Keratinocyte (primary cell): Measurements from ENCODE around the gene MACROH2A1. TPM values are rescaled to one million over a fixed set of nuclear protein-coding genes. Genes with fewer than 3 reads are reported as not detected.

ENCODE experiments used
- DNase-seq: peaks from one replicate; pipeline ENCODE4 v3.0.0-alpha.2; 2011; ENCODE audit warnings: low read depth, missing footprints, low spot score
- FAIRE-seq: peaks from 2 replicates; lab custom pipeline; 2011; peaks lifted over from hg19 to GRCh38; lab: Jason Lieb, UNC
- H2AFZ ChIP-seq: 2 replicates; pipeline ENCODE4 v1.6.0; 2012; ENCODE audit warnings: low read length, control low read depth, inconsistent platforms; ENCODE audit not compliant: control insufficient read depth
- H3K27ac ChIP-seq: 2 replicates; pipeline ENCODE4 v1.5.1; 2011; ENCODE audit warnings: low read length; ENCODE audit not compliant: control insufficient read depth, insufficient read depth
- H3K27me3 ChIP-seq: 3 replicates; pipeline ENCODE4 v1.6.0; 2011; ENCODE audit warnings: low read length; ENCODE audit not compliant: control insufficient read depth, insufficient read depth; ENCODE audit errors: extremely low read depth
- H3K36me3 ChIP-seq, 2 experiments: 2 replicates in 1 of 2; 3 replicates in 1 of 2; pipeline ENCODE4 v1.5.1; 2011; ENCODE audit warnings: low read length in 2 of 2, mild to moderate bottlenecking in 1 of 2; ENCODE audit not compliant: control insufficient read depth in 2 of 2, insufficient read depth in 2 of 2; ENCODE audit errors: extremely low read depth in 1 of 2
- H3K4me1 ChIP-seq: 3 replicates; pipeline ENCODE4 v1.5.1; 2011; ENCODE audit warnings: low read length; ENCODE audit not compliant: control insufficient read depth, insufficient read depth; ENCODE audit errors: extremely low read depth
- H3K4me2 ChIP-seq: 3 replicates; pipeline ENCODE4 v1.6.0; 2011; ENCODE audit warnings: low read depth, low read length; ENCODE audit not compliant: control insufficient read depth, insufficient read depth; ENCODE audit errors: extremely low read depth
- H3K4me3 ChIP-seq, 3 experiments: fragments of 200-600 bp in 1 of 3; sonication (generic) in 1 of 3; 2 replicates in 2 of 3; 3 replicates in 1 of 3; pipeline ENCODE4 v1.5.1; 2011 to 2016; ENCODE audit warnings: low read length in 3 of 3, mild to moderate bottlenecking in 3 of 3, control low read depth in 2 of 3, inconsistent platforms in 1 of 3, low read depth in 1 of 3, mixed read lengths in 1 of 3, mixed run types in 1 of 3, moderate library complexity in 1 of 3; ENCODE audit not compliant: control insufficient read depth in 2 of 3, insufficient read depth in 2 of 3; ENCODE audit errors: extremely low read depth in 1 of 3
- H3K79me2 ChIP-seq: 2 replicates; pipeline ENCODE4 v1.6.0; 2012; ENCODE audit warnings: low read length; ENCODE audit not compliant: control insufficient read depth, insufficient read depth
- H3K9ac ChIP-seq: 3 replicates; pipeline ENCODE4 v1.6.0; 2011; ENCODE audit warnings: low read length; ENCODE audit not compliant: control insufficient read depth, insufficient read depth; ENCODE audit errors: extremely low read depth
- H3K9me1 ChIP-seq: 3 replicates; pipeline ENCODE4 v1.6.0; 2011; ENCODE audit warnings: low read length; ENCODE audit not compliant: control insufficient read depth, insufficient read depth; ENCODE audit errors: extremely low read depth
- H3K9me3 ChIP-seq: 2 replicates; pipeline ENCODE4 v1.5.1; 2012; ENCODE audit warnings: low read depth, low read length; ENCODE audit not compliant: control insufficient read depth
- H4K20me1 ChIP-seq: 3 replicates; pipeline ENCODE4 v1.6.0; 2011; ENCODE audit warnings: low read length; ENCODE audit not compliant: control insufficient read depth, insufficient read depth; ENCODE audit errors: extremely low read depth
- EZH2 ChIP-seq: IDR thresholded peaks from one replicate; pipeline ENCODE4 v1.6.1; 2012; ENCODE audit warnings: inconsistent platforms, mild to moderate bottlenecking, low read length, moderate library complexity
- dilution Hi-C: fragments of 300-500 bp; cut with MboI; formaldehyde crosslinking; loops from one replicate; pipeline ENCODE4 v1.7.0; 2020; ENCODE audit warnings: low sequenced_read_pairs; ENCODE audit not compliant: extremely low pct_ligation_motif_present
- polyA plus RNA-seq, 5 experiments: library from polyadenylated mRNA; depleted of rRNA in 3 of 5; stranded (reverse) in 3 of 5; stranded (forward) in 1 of 5; unstranded in 1 of 5; fragments of >200 nt; gene quantifications; 1 replicate in 1 of 5; 2 replicates in 3 of 5; 3 replicates in 1 of 5; pipeline versions ENCODE4 v1.2.1 to v1.2.3, GENCODE V29; 2011 to 2012; ENCODE audit warnings: missing spikeins in 2 of 5, low read depth in 1 of 5, low replicate concordance in 1 of 5
- TF ChIP-seq, protein P1 (sequence below), 3 experiments: IDR thresholded peaks in 1 of 3; conservative IDR thresholded peaks in 1 of 3; optimal IDR thresholded peaks in 1 of 3; 2 replicates in 2 of 3; 3 replicates in 1 of 3; pipeline versions ENCODE3 to v1.5.1; 2011; ENCODE audit warnings: low read length in 3 of 3, mild to moderate bottlenecking in 3 of 3, moderate library complexity in 2 of 3, control low read depth in 1 of 3, inconsistent platforms in 1 of 3; ENCODE audit not compliant: insufficient read depth in 2 of 3; ENCODE audit errors: extremely low read depth in 1 of 3

MACROH2A1 gene
- polyA plus RNA-seq, 1 donor (not counting 4 experiments of a cell fraction or from before 2014, with no cell fraction given) = 208 TPM

GRCh38 chr5:135343413-135343812 is 55.6 kb downstream of the MACROH2A1 start:
- Histone ChIP-seq H4K20me1 (no peaks in the 10 kb centered on the region), H3K27ac (no peak overlapping the region), H3K4me2 (no peak overlapping the region), H3K4me1 (peaks cover 5% of the 10 kb centered on the region), H3K9ac (no peak overlapping the region), H3K27me3 (no peaks in the 10 kb centered on the region), H3K36me3 (peaks cover 48 to 51% of the 10 kb centered on the region in 2 experiments), H3K4me3 (no peak overlapping the region), H3K9me3 (no peaks in the 10 kb centered on the region), H3K79me2 (no peaks in the 10 kb centered on the region), H2AFZ (no peak overlapping the region), H3K9me1 (no peaks in the 10 kb centered on the region)
- dilution Hi-C loops = no loop called here
- DNase-seq = no peak
- FAIRE-seq = no peak
- TF ChIP-seq EZH2 = no peak
- TF ChIP-seq, protein P1, sequence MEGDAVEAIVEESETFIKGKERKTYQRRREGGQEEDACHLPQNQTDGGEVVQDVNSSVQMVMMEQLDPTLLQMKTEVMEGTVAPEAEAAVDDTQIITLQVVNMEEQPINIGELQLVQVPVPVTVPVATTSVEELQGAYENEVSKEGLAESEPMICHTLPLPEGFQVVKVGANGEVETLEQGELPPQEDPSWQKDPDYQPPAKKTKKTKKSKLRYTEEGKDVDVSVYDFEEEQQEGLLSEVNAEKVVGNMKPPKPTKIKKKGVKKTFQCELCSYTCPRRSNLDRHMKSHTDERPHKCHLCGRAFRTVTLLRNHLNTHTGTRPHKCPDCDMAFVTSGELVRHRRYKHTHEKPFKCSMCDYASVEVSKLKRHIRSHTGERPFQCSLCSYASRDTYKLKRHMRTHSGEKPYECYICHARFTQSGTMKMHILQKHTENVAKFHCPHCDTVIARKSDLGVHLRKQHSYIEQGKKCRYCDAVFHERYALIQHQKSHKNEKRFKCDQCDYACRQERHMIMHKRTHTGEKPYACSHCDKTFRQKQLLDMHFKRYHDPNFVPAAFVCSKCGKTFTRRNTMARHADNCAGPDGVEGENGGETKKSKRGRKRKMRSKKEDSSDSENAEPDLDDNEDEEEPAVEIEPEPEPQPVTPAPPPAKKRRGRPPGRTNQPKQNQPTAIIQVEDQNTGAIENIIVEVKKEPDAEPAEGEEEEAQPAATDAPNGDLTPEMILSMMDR (optimal IDR thresholded peaks at IDR 0.05 in 1 of 3, IDR thresholded peaks at IDR 0.05 in 1 of 3, conservative IDR thresholded peaks at IDR 0.05 in 1 of 3; ENCODE audit: extremely low read depth in 1 of 3, insufficient read depth in 2 of 3, low read length in 3 of 3) = no peak

- H3K4me1 ChIP-seq = peaks cover 7% of the 10 kb centered on the region
- no peaks in the 10 kb centered on the region for H4K20me1 ChIP-seq
- no peaks in the 10 kb centered on the region for H3K79me2 ChIP-seq
- H3K27ac ChIP-seq = no peak overlapping the region
- no peaks in the 10 kb centered on the region for H3K27me3 ChIP-seq
- H3K4me3 ChIP-seq = no peak overlapping the region
- peaks cover 49 to 57% of the 10 kb centered on the region in 2 experiments for H3K36me3 ChIP-seq
- dilution Hi-C loops = no loop called here
- no peak overlapping the region for H2AFZ ChIP-seq
- DNase-seq = no peak
- FAIRE-seq = no peak
- no peak overlapping the region for H3K4me2 ChIP-seq
- H3K9me3 ChIP-seq = no peaks in the 10 kb centered on the region
- no peak for TF ChIP-seq EZH2
- TF ChIP-seq, protein P1 (optimal IDR thresholded peaks at IDR 0.05 in 1 of 3, IDR thresholded peaks at IDR 0.05 in 1 of 3, conservative IDR thresholded peaks at IDR 0.05 in 1 of 3; ENCODE audit: extremely low read depth in 1 of 3, insufficient read depth in 2 of 3, low read length in 3 of 3) = no peak
- H3K9ac ChIP-seq = no peak overlapping the region
- no peaks in the 10 kb centered on the region for H3K9me1 ChIP-seq
Observed at GRCh38 chr5:135342551-135342875, 56.5 kb downstream of the MACROH2A1 start.
